Right kidney (tissue), 1 donor: ENCODE data around the gene DNAL4.
A peak's percentile ranks its signal among the peaks of the same experiment; 100 is the strongest.

Experiments used
- DNase-seq: peaks from one replicate; pipeline ENCODE4 v3.0.0-alpha.2; 2016

Gene DNAL4

GRCh38 chr22:38760477-38761201 is 33.3 kb downstream of the DNAL4 start:
- DNase-seq = no peak

DNA sequence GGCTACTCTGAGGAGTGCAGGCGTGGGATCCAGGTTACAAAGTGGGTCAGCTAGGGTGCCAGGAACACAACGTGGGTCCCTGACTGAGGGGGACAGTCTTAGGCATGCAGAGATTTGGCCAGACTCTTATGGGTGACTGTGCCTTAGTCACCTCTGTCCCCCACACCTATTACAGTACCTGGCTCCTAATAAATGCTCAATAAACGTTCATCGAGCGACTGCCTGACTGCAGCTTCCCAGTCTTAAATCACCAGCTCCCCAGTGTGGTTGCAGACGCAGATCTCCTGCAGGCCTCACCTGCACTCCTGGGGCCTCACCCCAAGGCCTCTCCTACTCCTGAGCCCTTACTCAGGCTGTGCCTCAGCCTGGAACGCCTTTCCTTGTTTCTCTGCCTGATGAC is 34.9 kb downstream of the DNAL4 start:
- DNase-seq = no peak

DNA sequence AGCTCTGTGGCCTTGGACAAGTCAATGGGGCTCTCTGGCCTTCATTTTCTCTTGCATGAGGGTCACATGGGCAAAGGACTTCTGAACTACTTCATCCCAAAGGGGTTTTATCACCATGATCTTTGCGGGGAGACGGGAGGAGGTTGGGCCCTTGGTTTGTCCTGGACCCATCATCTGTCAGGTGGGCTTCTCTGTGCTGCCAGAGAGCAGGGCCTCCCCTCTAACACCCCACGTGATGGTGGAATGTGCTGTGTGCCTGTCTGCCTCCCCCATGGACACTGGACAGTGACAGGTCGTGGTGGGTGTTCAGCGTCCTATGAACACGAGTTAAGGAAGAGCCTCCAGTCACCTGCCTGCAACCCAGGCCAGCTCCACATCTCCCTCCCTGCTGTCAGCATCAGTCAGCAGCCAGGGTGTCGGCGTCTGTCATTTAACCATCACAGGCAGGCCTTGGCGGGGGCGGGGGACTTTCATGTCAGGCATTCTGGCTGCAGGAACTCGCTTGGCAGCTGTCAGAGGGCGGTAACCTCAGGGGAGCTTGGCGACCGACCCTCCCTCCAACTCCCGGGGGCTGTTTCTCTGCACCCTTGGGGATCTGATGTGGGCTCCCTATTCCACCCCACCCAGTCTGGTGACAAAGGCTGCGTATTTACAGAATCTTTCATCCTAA is 35.5 kb downstream of the DNAL4 start:
- no peak for DNase-seq

- DNase-seq = no peak
Measured at GRCh38 chr22:38757464-38757757, 36.5 kb downstream of the DNAL4 start.

DNA sequence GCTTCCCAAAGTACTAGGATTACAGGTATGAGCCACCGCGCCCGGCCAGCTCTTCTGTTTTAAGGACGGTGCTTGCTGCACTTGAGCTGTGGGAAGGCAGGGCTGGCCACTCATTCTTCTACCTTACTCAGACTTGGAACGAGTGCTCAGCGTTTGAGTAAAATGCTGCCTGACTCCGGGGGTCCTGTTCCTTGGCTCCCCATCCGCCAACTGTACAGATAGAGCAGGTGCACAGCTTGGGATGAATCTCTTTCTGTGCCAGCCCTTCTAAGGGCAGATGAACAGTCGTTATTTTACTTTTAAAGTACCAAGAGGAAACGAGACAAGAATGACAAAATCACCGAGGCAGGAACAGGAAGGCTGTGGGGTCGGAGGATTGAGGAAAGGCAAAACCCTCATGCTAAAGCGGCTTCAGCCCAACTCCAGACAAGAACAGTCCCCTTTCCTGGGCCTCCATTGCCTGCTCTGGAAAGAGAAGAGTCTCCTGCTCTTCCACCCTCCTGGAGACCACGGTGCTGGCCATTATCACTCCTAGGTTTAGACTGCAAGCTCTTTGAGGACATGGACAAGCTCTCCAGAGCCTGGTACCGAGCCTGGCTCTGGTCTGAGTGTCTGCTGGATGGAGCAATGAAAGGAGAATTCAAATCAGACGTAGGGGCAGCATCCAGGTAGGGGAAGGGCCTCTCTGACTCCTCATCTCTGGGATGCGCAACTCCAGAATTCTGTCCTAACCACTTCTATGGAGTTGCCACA is 37.1 kb downstream of the DNAL4 start:
- no peak for DNase-seq

DNA sequence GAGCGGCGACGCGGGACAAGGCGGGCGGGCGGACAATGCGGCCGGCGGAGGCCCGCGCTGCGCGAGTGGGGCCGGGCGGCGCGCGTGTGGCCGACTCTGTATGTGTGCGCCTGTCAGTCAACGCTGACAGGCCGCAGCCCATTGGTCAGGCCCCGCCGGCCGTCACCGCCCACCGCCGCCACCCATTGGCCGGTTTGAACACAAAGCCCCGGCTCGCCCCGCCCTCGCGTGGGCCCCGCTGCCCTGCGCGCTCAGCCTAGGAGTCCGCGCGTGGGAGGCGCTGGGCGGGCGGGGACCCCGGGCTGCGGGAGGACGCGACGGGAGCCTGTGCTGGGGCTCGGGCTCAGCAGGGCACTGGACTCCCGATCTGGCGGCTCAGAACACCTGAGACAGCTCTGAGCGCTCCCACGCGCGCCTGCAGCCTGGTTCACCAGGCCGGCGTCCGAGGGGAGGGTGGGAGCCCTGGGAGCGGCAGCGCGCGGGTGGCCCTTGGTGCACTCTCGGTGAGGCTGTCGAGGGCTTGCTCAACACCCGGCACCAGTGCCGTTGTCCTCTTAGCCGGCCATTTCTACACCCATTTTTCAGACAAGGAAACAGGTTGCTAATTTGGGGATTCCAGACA is 37.9 kb downstream of the DNAL4 start, which contains the start of gene SUN2:
Gene SUN2 (minus strand): TSS at position 88 of the 622 bp plus-strand sequence. CDS start 3,370 bp downstream, outside the sequence.
- DNase-seq = peak; percentile 85

- DNase-seq = peak; percentile 79
Measured at GRCh38 chr22:38755155-38755910, 38.6 kb downstream of the DNAL4 start.

DNA sequence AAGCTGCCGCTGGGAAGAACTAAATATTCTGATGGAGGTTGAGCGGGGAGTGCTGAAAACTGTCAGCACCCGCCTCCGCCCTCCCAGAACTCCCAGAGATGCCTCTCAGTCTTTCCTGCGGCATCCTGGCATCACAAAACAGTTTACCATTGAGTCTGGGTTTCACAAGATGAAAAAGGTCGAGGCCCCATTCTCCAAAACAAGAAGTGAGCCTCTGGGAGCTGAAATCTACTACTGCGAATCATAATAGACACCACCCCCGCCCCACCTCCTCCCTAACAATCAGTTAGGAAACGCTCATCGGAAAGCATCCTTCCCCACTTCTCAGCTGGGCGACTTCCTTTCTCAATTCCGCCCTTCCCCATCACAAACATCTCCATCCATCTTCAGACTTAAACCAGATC is 39.2 kb downstream of the DNAL4 start:
- peak; percentile 25 for DNase-seq

DNA sequence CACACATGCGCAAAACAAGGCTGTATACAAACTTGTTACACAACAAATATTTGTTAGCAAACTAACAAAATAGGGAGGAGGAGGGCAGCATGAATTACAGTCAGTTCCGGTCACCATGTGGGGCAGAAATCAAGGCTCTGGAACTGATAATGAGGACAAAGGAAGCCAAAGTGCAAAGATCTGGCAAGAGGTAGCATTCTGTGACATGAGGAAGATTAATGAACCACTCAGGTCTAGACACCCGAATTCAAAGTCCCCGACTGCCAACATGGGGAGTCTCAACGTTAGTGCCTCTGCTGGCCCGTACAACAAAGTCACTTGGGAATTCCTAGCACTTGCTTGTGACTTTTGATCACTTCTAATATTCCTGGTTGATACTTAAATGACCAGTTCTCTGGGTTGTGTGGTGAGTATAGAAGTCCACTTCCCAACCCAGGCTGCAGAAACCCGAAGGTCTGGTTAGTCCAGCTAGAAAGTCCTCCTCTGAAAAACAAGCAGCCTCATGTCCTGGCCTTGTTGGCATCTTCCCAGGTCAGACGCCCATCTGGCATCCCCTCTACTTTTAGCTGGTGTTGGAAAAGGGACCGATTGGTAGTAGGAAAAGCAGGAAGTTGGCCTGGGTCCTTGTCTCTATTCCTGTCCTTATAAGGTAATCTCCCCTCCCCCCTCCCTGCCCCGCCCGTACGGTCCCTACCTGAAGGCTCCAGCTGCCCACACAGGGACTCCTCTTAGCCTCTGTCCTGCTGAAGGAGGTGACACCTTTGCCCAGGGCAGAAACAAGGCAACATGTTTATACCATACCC is 39.8 kb downstream of the DNAL4 start:
- peak; percentile 26 for DNase-seq

DNA sequence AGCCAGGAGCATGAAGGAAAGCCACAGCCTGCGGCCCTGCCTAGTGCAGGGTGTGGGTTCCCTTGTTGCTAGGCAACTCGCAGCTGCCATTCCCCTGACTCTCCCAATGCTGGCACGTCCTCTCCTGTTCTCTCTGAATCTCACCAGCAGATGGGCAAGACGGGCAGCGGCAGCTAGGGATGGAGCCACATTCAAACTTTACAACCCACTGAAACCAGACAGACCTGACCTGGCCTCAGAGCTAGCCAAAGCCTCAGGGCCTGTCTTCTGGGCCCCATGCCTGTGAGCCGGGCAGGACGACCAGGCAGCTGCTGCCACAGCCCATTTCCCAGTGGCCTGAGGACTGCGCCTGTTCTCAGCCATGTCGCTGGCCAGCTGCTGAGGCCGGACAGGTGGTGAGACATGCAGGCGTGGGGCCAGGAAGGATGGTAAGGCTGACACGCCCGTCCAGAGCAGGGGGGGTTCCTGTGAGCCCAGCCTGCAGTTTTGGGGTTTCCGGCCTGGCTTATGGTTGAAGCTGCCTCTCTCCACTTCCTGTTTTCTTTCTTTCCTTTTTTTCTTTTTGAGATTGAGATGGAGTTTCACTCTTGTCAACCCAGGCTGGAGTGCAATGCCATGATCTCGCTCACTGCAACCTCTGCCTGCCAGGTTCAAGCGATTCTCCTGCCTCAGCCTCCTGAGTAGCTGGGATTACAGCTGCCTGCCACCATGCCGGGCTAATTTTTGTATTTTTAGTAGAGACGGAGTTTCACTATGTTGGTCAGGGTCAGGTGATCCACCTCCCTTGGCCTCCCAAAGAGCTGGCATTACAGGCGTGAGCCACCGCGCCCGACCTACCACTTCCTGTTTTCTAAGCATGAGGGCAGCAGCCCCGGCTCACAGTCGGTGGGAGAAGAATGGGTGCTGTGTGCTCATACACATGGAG is 42.3 kb downstream of the DNAL4 start:
- no peak for DNase-seq

GRCh38 chr22:38751066-38751421 is 42.9 kb downstream of the DNAL4 start:
- DNase-seq = no peak

- no peak for DNase-seq
Measured at GRCh38 chr22:38750638-38751037, 43.3 kb downstream of the DNAL4 start.

GRCh38 chr22:38750104-38750503 is 43.8 kb downstream of the DNAL4 start:
- DNase-seq = no peak

GRCh38 chr22:38748487-38749136 is 45.3 kb downstream of the DNAL4 start:
- DNase-seq = no peak

- DNase-seq = no peak
Measured at GRCh38 chr22:38745676-38746460, 48.1 kb downstream of the DNAL4 start.

GRCh38 chr22:38744981-38745380 is 49.0 kb downstream of the DNAL4 start:
- DNase-seq = no peak

DNA sequence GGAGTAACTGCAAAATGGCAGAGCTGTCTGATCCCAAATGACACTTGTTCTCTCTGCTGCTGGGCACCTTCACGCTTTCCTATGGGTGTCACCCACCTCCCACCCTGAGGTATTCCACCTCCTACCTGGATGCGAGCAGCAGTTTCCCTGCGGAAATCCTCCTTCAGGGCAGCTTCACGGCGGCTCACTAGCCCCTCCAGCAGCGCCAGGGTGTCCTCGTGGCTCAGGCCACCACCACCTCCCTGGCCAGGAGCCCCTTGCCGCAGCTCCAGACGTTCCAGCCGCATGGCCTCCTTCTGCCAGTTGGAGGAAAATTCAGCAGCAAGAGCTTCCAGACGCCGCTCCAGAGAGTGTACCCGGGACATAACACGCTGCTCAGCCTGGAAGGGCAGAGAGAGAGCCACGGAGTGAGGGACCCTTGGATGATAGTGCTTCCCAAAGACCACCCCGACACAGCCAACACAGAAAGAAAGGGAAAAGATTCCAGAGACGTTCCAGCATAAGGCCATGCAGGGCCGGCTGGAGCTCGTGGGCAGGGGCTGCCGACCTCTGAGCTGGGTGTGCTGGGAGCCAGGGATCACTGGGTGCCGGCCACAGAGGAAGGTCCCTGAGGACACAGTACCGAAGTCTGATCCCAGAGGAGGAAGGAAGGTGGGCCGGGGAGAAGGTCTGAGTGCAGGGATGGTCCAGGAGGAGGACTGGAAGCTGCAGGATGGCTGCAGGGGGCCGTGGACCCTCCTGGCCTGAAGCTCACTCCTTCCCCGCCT is 51.6 kb downstream of the DNAL4 start:
- no peak for DNase-seq

DNA sequence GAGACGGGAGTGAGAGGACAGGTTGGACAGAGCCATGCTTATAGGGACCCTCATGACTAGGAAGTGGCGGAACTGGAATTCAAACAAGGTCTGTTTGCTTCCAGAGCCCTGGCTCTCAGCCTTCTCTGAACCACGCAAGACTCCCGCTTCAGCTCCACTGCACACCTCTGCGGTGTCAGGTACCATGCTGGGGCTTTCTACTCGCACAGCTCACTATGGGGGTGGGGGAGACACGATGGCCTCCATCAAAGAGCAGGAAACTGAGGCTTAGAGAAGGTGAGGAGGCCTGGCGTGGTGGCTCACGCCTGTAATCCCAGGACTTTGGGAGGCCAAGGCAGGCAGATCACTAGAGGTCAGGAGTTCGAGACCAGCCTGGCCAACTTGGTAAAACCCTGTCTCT is 52.4 kb downstream of the DNAL4 start:
- no peak for DNase-seq
